Pancreas (tissue), 10 donors: ENCODE data around the gene YWHAE. TPM values are rescaled to one million over a fixed set of nuclear protein-coding genes. Genes with fewer than 3 reads are reported as not detected.
A peak's percentile ranks its signal among the peaks of the same experiment; 100 is the strongest.

Experiments
- ATAC-seq, 4 donors: fragments of 200-7000 bp; cut with Tn5 transposase; one replicate each; pipeline versions ENCODE4 v1.8.0 to v1.9.1; 2020; ENCODE audit warnings: mild to moderate bottlenecking in 4 of 4, moderate library complexity in 4 of 4
- DNase-seq, 6 donors: peaks; one replicate each; pipeline ENCODE4 v3.0.0-alpha.2; 2020
- FAIRE-seq: peaks from 2 replicates; lab custom pipeline; 2012; peaks lifted over from hg19 to GRCh38; lab: Jason Lieb, UNC
- H3K27ac ChIP-seq, 4 donors: fragments of 200-600 bp; sonication (generic); 1 replicate in 3 of 4; 2 replicates in 1 of 4; pipeline versions ENCODE4 v1.5.0 to v1.8.0; 2020
- H3K27me3 ChIP-seq, 4 donors: fragments of 200-600 bp; one replicate each; pipeline ENCODE4 v1.8.0; 2021
- H3K36me3 ChIP-seq, 3 donors: fragments of 200-600 bp; sonication (generic) in 1 of 3; one replicate each; pipeline versions ENCODE4 v1.5.0 to v1.8.0; 2020 to 2021
- H3K4me1 ChIP-seq, 3 donors: fragments of 200-600 bp; one replicate each; pipeline ENCODE4 v1.8.0; 2021
- H3K4me3 ChIP-seq, 4 donors: fragments of 200-600 bp; sonication (generic) in 2 of 4; one replicate each; pipeline versions ENCODE4 v1.5.0 to v1.8.0; 2020 to 2021
- H3K9me3 ChIP-seq, 4 donors: fragments of 200-600 bp; one replicate each; pipeline ENCODE4 v1.8.0; 2021
- CTCF ChIP-seq, 4 donors: fragments of 200-600 bp; sonication (generic) in 3 of 4; IDR thresholded peaks; one replicate each; pipeline versions ENCODE4 v1.5.0 to v1.8.0; 2021; ENCODE audit warnings: antibody characterized with exemption in 4 of 4
- WGBS, 2 donors: extraction: QIAGEN DNeasy Blood & Tissue Kit; methylation state at CpG; one replicate each; pipeline ENCODE4 v1.1.7; 2013; 5-methylcytosine and 5-hydroxymethylcytosine counted together
- intact Hi-C, 3 donors: fragments of 100-400 bp; cut with DNase I; formaldehyde crosslinking; loops; one replicate each; pipeline versions ENCODE4 v1.11.1 to v1.14.2; 2022
- polyA plus RNA-seq, 2 donors: library from polyadenylated mRNA; stranded (reverse); fragments of 200-250 nt; gene quantifications; one replicate each; pipeline ENCODE4 v1.2.3, GENCODE V29; 2013
- total RNA-seq, 6 donors: library from RNA; stranded (reverse); fragmentation: NEBNext Ultra II Directional in 4 of 6; extraction: Animal tissue kit (Norgen Biotek cat#: 25700) in 4 of 6; gene quantifications; one replicate each; pipeline versions ENCODE4 v1.2.1 to v1.2.4, GENCODE V29; 2021 to 2023
- donor health status: healthy with polysubstance abuse.
- donor health status: DM: no; HTN: no; CAD: no; lungs with moderate emphysema.
- donor health status: DM: no; HTN: no; CAD: no.
- donor health status: control.
- donor health status: control.
- donor health status: Bipolar disorder and iron deficiency.
- donor health status: DM: yes; HTN: yes; CAD: no.
- donor health status: DM: no; HTN: no; CAD: no.
- donor health status: DM: no; HTN: no; CAD: no.
- donor health status: DM: yes; HTN: yes; CAD: no.

Gene YWHAE
- total and polyA plus RNA-seq, 8 donors: 131 to 236 (median 192) TPM

- ATAC-seq: peak; percentile 90 to 95 (median 92)
- DNase-seq: peak; percentile 71 to 92 (median 87)
- Histone ChIP-seq H3K4me3 (no peak overlapping the region), H3K27me3 (no peaks in the 10 kb centered on the region), H3K36me3 (no peaks in the 10 kb centered on the region), H3K9me3 (no peaks in the 10 kb centered on the region), H3K27ac (peak overlapping the region in 1 of 4 donors; percentile 13), H3K4me1 (peaks cover 0 to 10% (median 0%) of the 10 kb centered on the region in 3 donors)
- 28 to 40% methylated on average over 4 to 6 of the region's 6 CpGs for WGBS, 2 donors
- TF ChIP-seq CTCF (IDR thresholded peaks at IDR 0.05): no peak
- no peak for FAIRE-seq
- intact Hi-C loops: no loop called here
Measured at GRCh38 chr17:1413281-1413791, 13.3 kb upstream of the YWHAE start.

GRCh38 chr17:1412185-1413110 is 12.4 kb upstream of the YWHAE start:
- intact Hi-C loops: no loop called here
- 67 to 72% methylated on average over 27 of the region's 27 CpGs for WGBS, 2 donors
- H3K36me3 ChIP-seq: no peaks in the 10 kb centered on the region
- H3K27ac ChIP-seq: peak overlapping the region in 2 of 4 donors; percentile 13 to 22
- TF ChIP-seq CTCF (IDR thresholded peaks at IDR 0.05): no peak
- ATAC-seq (peak; percentile 57 to 72 (median 63)), FAIRE-seq (no peak), DNase-seq (peak in 5 of 6 donors; percentile 36 to 77 (median 68))
- H3K9me3 ChIP-seq: no peaks in the 10 kb centered on the region
- no peaks in the 10 kb centered on the region for H3K27me3 ChIP-seq
- peaks cover 0 to 10% (median 0%) of the 10 kb centered on the region in 3 donors for H3K4me1 ChIP-seq
- H3K4me3 ChIP-seq: no peak overlapping the region

GRCh38 chr17:1402262-1402586 is 2.2 kb upstream of the YWHAE start:
- H3K27ac ChIP-seq: no peak overlapping the region
- ATAC-seq (no peak), FAIRE-seq (no peak), DNase-seq (no peak)
- no peaks in the 10 kb centered on the region for H3K27me3 ChIP-seq
- TF ChIP-seq CTCF (IDR thresholded peaks at IDR 0.05): no peak
- no peaks in the 10 kb centered on the region for H3K9me3 ChIP-seq
- peaks cover 0 to 11% (median 0%) of the 10 kb centered on the region in 3 donors for H3K4me1 ChIP-seq
- intact Hi-C loops: no loop called here
- no peaks in the 10 kb centered on the region for H3K36me3 ChIP-seq
- H3K4me3 ChIP-seq: no peak overlapping the region
- 93% methylated on average over 4 of the region's 4 CpGs for WGBS, 2 donors

- WGBS, 2 donors: 1% methylated on average over 41 of the region's 41 CpGs
- TF ChIP-seq CTCF (IDR thresholded peaks at IDR 0.05): no peak
- Histone ChIP-seq H3K36me3 (no peaks in the 10 kb centered on the region), H3K27ac (peak overlapping the region; percentile 73 to 99 (median 90)), H3K9me3 (no peaks in the 10 kb centered on the region), H3K4me3 (peak overlapping the region; percentile 54 to 83 (median 78)), H3K4me1 (peaks cover 6 to 26% (median 8%) of the 10 kb centered on the region in 3 donors), H3K27me3 (no peaks in the 10 kb centered on the region)
- ATAC-seq (peak; percentile 41 to 60 (median 57)), FAIRE-seq (no peak), DNase-seq (peak in 2 of 6 donors; percentile 23 to 74)
- intact Hi-C loops: no loop called here
Measured at GRCh38 chr17:1398931-1399678, 917 bp downstream of the YWHAE start.
